Activated naive CD4-positive, alpha-beta T cell (primary cell): Measurements from ENCODE around the gene TEDC2.

Experiments
- DNase-seq, 4 experiments: peaks; one replicate each; lab custom pipeline; 2025; lab: John Stamatoyannopoulos, UW

TEDC2 gene

DNA sequence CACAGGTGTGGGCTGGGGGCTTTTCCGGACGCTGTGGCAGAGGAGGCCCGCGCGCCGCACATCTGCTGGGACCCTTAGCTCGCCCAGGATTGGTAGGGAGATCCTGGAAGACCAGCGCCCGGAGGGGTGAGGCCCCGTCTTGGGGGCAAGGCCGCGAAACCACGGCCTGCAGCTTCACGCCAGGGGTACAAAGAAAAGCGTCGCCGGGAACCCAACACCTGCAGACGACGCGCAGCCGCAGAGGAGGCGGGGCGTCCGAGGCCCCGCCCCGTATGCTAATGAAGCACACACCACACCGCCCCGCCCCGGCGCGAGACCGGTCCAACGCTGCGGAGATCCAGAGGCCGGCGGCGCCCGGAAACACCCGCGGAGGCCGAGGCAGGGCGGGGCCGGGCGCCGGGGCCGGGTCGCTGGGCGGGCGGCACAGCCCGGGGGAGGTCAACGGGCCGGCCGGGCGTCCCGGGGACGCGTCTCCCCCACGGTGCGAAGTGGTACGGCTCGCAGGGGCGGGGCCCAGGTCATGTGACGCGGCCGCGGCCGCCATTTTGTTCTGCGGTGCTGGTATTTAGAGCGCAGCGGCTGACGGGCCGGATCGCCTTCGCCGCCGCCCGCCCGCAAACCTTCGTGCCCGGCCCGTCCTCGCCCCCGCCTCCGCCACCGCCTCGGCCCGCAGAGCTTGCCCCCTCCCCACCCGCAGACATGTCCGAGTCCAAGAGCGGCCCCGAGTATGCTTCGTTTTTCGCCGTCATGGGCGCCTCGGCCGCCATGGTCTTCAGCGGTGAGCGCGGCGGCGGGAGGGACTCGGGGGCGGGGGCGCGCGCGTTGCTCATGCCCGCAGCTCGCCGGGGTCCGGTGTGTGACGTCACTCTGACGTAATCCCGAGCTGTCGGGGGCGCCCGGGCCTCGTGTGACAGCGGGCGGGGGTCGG lies 53.8 kb downstream of the TEDC2 start, which contains the start of gene ATP6V0C:
Gene ATP6V0C (plus strand): TSS at position 548 of the 928 bp plus-strand sequence. CDS start 152 bp downstream, at position 700.
- peak; percentile 82 to 93 (median 88) for DNase-seq
